ENCODE results near the gene TEDC1.

DNA sequence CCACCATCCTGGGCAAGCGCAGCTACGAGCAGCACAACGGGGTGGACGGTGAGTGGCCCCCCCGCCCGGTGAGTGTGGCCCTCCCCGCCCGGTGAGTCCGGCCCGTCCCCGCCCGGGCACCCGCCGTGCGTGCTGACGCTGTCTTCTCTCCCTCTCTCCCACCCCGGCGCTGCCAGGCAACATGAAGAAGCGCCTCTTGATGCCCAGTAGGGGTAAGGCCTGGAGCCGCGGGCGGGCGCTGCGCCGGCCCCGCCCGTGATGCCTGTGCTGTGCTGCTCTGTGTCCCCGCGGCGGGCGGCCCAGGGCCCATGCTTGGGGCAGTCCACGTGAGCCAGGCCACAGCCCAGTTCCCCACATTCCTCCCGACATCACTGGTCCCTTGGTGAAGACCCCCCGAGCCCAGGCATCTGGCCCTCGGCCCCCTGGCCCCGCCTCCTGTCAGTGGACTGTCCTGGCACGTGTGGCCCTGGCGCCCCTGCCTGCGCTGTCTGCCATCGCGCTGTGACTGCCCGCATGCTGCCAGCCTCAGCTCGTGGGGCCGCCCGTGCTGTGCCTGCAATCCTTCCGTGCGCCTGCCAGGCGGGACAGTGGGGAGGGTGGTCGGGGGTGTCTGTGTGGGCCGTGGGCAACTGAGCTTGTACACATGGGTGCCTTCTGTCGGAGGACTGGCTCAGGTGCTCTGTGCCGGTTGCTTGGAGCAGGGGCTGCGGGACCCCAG is 24.4 kb upstream of the TEDC1 start:
- TF ChIP-seq, protein P1, sequence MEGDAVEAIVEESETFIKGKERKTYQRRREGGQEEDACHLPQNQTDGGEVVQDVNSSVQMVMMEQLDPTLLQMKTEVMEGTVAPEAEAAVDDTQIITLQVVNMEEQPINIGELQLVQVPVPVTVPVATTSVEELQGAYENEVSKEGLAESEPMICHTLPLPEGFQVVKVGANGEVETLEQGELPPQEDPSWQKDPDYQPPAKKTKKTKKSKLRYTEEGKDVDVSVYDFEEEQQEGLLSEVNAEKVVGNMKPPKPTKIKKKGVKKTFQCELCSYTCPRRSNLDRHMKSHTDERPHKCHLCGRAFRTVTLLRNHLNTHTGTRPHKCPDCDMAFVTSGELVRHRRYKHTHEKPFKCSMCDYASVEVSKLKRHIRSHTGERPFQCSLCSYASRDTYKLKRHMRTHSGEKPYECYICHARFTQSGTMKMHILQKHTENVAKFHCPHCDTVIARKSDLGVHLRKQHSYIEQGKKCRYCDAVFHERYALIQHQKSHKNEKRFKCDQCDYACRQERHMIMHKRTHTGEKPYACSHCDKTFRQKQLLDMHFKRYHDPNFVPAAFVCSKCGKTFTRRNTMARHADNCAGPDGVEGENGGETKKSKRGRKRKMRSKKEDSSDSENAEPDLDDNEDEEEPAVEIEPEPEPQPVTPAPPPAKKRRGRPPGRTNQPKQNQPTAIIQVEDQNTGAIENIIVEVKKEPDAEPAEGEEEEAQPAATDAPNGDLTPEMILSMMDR (IDR thresholded peaks at IDR 0.05), result no peak
- TF ChIP-seq POLR2A (IDR thresholded peaks at IDR 0.05), result no peak

All from lower leg skin (tissue), 3 donors.